Parathyroid adenoma (tissue), 2 donors: ENCODE measurements around the gene PLIN5.

Experiments
- H2AFZ ChIP-seq: fragments of 300-600 bp; sonication (generic); one replicate; pipeline ENCODE4 v1.7.0; 2017; ENCODE audit warnings: antibody characterized with exemption, mild to moderate bottlenecking
- H3K27ac ChIP-seq: fragments of 300-600 bp; sonication (generic); one replicate; pipeline ENCODE4 v1.7.0; 2017
- H3K27me3 ChIP-seq: fragments of 300-600 bp; sonication (generic); one replicate; pipeline ENCODE4 v1.7.0; 2017; ENCODE audit warnings: low read length; ENCODE audit not compliant: control insufficient read depth, insufficient read depth
- H3K36me3 ChIP-seq: fragments of 300-600 bp; sonication (generic); one replicate; pipeline ENCODE4 v1.7.0; 2017; ENCODE audit warnings: low read length; ENCODE audit not compliant: control insufficient read depth, insufficient read depth
- H3K4me1 ChIP-seq: fragments of 300-600 bp; sonication (generic); one replicate; pipeline ENCODE4 v1.7.0; 2017; ENCODE audit warnings: control low read depth
- H3K4me2 ChIP-seq: fragments of 300-600 bp; sonication (generic); one replicate; pipeline ENCODE4 v1.7.0; 2017; ENCODE audit warnings: low read length
- H3K4me3 ChIP-seq: fragments of 300-600 bp; sonication (generic); one replicate; pipeline ENCODE4 v1.7.0; 2017; ENCODE audit warnings: low read depth, low read length
- H3K79me2 ChIP-seq: fragments of 300-600 bp; sonication (generic); one replicate; pipeline ENCODE4 v1.7.0; 2017; ENCODE audit warnings: control low read depth
- H3K9ac ChIP-seq: fragments of 300-600 bp; sonication (generic); one replicate; pipeline ENCODE4 v1.7.0; 2017; ENCODE audit warnings: mild to moderate bottlenecking
- H3K9me3 ChIP-seq: fragments of 300-600 bp; sonication (generic); one replicate; pipeline ENCODE4 v1.7.0; 2017; ENCODE audit warnings: low read length; ENCODE audit not compliant: control insufficient read depth
- TF ChIP-seq, protein P1 (sequence below): fragments of 300-600 bp; sonication (generic); IDR thresholded peaks from one replicate; pipeline ENCODE4 v1.7.0; 2017; ENCODE audit warnings: antibody characterized with exemption, mild to moderate bottlenecking
- donor health status: primary hyperparathyroidism.

PLIN5 gene

GRCh38 chr19:4502282-4503131 lies 32.5 kb downstream of the PLIN5 start:
- TF ChIP-seq, protein P1, sequence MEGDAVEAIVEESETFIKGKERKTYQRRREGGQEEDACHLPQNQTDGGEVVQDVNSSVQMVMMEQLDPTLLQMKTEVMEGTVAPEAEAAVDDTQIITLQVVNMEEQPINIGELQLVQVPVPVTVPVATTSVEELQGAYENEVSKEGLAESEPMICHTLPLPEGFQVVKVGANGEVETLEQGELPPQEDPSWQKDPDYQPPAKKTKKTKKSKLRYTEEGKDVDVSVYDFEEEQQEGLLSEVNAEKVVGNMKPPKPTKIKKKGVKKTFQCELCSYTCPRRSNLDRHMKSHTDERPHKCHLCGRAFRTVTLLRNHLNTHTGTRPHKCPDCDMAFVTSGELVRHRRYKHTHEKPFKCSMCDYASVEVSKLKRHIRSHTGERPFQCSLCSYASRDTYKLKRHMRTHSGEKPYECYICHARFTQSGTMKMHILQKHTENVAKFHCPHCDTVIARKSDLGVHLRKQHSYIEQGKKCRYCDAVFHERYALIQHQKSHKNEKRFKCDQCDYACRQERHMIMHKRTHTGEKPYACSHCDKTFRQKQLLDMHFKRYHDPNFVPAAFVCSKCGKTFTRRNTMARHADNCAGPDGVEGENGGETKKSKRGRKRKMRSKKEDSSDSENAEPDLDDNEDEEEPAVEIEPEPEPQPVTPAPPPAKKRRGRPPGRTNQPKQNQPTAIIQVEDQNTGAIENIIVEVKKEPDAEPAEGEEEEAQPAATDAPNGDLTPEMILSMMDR = no peak
- Histone ChIP-seq H3K4me3 (no peak overlapping the region), H3K79me2 (no peaks in the 10 kb centered on the region), H2AFZ (no peak overlapping the region), H3K27ac (no peak overlapping the region), H3K36me3 (no peaks in the 10 kb centered on the region), H3K9me3 (no peaks in the 10 kb centered on the region), H3K4me1 (no peaks in the 10 kb centered on the region), H3K4me2 (no peak overlapping the region), H3K9ac (no peak overlapping the region), H3K27me3 (no peaks in the 10 kb centered on the region)

DNA sequence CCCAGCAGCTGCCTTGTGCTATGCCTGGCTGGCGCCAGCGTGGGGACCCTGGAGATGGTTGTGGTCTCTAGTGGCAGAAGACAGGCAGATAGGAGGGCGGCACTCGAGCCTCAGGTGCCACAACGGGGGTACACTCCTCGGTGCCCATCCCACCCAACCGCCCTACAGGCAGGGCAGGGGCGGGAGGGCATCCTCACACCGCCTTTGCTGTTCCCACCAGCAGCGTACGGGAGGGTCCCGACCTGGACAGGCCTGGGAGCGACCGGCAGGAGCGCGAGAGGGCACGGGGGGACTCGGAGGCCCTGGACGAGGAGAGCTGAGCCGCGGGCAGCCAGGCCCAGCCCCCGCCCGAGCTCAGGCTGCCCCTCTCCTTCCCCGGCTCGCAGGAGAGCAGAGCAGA lies 33.3 kb downstream of the PLIN5 start:
- Histone ChIP-seq H3K36me3 (no peaks in the 10 kb centered on the region), H3K9ac (no peak overlapping the region), H3K27ac (no peak overlapping the region), H3K9me3 (no peaks in the 10 kb centered on the region), H3K4me2 (no peak overlapping the region), H3K27me3 (no peaks in the 10 kb centered on the region), H3K79me2 (no peaks in the 10 kb centered on the region), H3K4me1 (no peaks in the 10 kb centered on the region), H3K4me3 (no peak overlapping the region), H2AFZ (no peak overlapping the region)
- TF ChIP-seq, protein P1 = no peak

DNA sequence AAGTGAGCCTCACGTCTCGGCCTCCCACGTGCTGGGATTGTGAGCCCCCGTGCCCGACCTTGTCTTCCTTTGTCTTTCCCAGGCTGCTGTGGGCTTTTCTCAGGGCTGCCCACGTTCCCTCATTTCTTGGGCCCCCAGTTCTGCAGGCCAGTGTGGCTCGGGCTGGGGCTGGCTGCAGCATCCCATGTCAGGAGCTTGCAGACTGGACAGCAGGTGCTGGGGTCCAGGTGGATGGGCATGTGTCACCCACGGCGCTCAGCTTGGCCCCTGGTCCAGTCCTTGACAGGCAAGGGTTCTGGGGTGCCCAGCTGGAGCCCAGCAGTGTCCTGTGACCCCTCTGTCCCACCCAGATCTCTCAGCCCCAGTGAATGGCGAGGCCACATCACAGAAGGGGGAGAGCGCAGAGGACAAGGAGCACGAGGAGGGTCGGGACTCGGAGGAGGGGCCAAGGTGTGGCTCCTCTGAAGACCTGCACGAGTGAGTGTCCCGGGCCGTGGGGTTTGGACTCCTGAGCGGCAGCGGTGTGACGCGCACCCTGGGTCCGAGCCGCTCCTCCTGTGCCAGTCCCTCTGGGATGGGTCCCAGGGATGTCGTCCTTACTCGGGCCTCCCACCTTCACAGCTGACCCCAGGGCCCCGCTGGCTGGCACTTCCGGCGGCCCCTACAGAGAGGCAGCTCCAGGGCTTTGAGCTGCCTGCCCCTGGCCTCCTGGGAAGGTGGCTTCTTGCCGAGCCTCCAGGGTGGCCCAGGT lies 34.0 kb downstream of the PLIN5 start:
- Histone ChIP-seq H2AFZ (no peak overlapping the region), H3K9ac (no peak overlapping the region), H3K27me3 (no peaks in the 10 kb centered on the region), H3K9me3 (no peaks in the 10 kb centered on the region), H3K36me3 (no peaks in the 10 kb centered on the region), H3K4me1 (no peaks in the 10 kb centered on the region), H3K4me2 (no peak overlapping the region), H3K79me2 (no peaks in the 10 kb centered on the region), H3K4me3 (no peak overlapping the region), H3K27ac (no peak overlapping the region)
- TF ChIP-seq, protein P1 = no peak

GRCh38 chr19:4499855-4500254 lies 35.2 kb downstream of the PLIN5 start:
- H3K79me2 ChIP-seq = no peaks in the 10 kb centered on the region
- H3K4me3 ChIP-seq = no peak overlapping the region
- no peaks in the 10 kb centered on the region for H3K4me1 ChIP-seq
- H3K36me3 ChIP-seq = no peaks in the 10 kb centered on the region
- no peak overlapping the region for H2AFZ ChIP-seq
- H3K4me2 ChIP-seq = no peak overlapping the region
- no peak overlapping the region for H3K27ac ChIP-seq
- no peaks in the 10 kb centered on the region for H3K9me3 ChIP-seq
- TF ChIP-seq, protein P1 = no peak
- H3K27me3 ChIP-seq = no peaks in the 10 kb centered on the region
- no peak overlapping the region for H3K9ac ChIP-seq
